ENCODE results near the gene DGCR6L. TPM values are rescaled to one million over a fixed set of nuclear protein-coding genes. Genes with fewer than 3 reads are reported as not detected.

The DGCR6L gene
- total RNA-seq (2022; extraction: Qiagen RNA extraction; ENCODE audit: low read depth) = 30.1 to 45.3 TPM (median 42.9 TPM) in 5 replicates

DNA sequence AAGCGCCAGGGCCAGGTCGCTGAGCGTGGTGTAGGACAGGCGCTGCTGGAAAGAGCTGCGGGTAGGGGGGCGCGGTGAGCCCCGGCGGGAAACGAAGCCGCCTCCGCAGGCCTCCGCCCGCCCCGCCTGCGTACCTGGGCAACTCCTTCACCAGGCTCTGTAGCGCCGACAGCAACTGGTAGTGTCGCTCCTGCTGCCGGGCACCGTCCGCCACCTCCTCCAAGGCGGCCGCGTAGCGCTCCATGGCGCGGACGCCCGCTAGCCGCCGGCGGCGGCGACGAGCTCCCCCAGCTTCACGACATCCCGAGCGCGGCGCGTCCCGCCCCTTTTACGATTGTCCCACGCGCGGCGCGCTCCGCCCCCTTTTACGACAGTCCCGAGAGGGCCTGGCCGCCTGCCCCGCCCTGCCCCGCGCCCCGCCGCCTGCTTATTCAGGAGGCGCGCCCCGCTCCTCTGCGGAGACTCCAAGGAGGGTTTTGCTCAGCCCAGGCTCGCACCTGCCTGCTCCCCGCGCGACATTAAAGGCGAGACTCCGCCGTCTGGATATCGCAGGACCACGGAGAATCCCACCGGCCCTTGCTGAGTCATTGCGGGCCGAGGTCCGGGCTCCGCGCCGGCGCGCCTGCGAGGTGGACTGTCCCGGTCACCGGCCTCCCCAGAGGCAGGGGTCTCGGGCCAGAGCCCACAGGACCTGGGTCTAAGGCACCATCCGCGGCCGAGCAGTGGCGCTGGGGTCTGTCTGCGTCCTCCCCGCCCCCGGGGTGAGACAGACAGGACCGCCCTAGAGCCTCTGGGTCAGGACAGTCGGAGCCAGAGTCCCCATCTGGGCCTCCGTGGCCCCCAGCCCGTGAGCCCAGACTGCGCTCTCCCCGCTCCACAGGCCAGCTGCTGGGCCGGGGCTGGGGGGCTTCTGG is at the start of gene DGCR6L:
DGCR6L (minus strand) TSS at position 316 of the 914 bp plus-strand sequence; CDS start at position 244, 72 bp downstream.

DNA sequence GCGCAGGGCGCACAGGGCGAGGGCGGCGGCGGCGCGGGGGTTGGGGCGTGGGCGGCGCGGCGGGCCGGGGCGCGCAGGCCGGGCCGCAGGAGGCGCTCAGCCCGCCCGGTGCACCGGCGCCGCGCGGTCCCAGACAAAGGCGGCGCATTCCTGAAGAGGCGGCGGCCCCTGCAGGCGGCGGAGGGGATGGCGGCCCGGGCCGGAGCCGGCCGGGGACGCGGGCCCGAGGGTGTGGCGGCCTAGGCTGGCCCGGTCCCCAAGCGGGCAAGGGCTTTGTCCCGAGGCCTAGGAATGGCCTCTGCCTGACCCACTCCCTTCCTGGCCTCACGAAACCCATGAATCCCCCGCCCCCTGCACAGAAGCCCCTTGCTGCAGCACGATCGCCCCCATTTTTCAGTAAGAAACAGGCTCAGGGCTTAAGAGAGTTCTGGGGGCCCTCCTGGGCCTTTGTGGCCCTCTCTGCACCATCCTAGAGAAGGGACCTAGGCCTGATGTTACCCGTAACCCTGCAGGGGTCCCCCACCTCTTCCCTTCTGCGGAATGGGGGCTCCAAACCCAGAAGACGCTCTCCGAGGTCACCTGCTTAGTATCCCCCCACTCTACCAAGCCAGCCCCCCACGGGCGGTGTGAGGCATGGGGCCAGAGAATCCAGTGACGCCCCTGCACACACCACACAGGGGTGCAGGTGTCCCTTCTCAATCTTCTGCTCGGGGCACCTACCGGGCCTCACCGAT is 51.4 kb downstream of the DGCR6L start, which contains the start of gene RTN4R:
RTN4R (minus strand) TSS at position 40 of the 734 bp plus-strand sequence. CDS start 226 bp downstream, outside the sequence.

Other genes starting within 250 kb of the DGCR6L start
- gene DGCR8, start 239.8 kb downstream of the DGCR6L start, total RNA-seq (2022; extraction: Qiagen RNA extraction; ENCODE audit: low read depth) = 19.8 to 23.0 TPM (median 21.0 TPM) in 5 replicates
- gene RANBP1, start 204.0 kb downstream of the DGCR6L start, total RNA-seq (2022; extraction: Qiagen RNA extraction; ENCODE audit: low read depth) = 258 to 295 TPM (median 291 TPM) in 5 replicates
- gene TRMT2A, start 202.8 kb downstream of the DGCR6L start, total RNA-seq (2022; extraction: Qiagen RNA extraction; ENCODE audit: low read depth) = 19.5 to 28.3 TPM (median 27.0 TPM) in 5 replicates
- gene ZDHHC8, start 188.3 kb downstream of the DGCR6L start, total RNA-seq (2022; extraction: Qiagen RNA extraction; ENCODE audit: low read depth) = 22.5 to 34.0 TPM (median 26.4 TPM) in 5 replicates
- not detected in 5 replicates for gene CCDC188, start 169.0 kb downstream of the DGCR6L start, total RNA-seq (2022; extraction: Qiagen RNA extraction; ENCODE audit: low read depth)
- 6.1 to 10.9 TPM (median 8.8 TPM) in 5 replicates for gene RTN4R, start 51.7 kb downstream of the DGCR6L start, total RNA-seq (2022; extraction: Qiagen RNA extraction; ENCODE audit: low read depth)
- 5.8 to 7.8 TPM (median 5.9 TPM) in 5 replicates for gene ZNF74, start 74.1 kb upstream of the DGCR6L start, total RNA-seq (2022; extraction: Qiagen RNA extraction; ENCODE audit: low read depth)
- 0.64 to 1.1 TPM (median 0.89 TPM) in 5 replicates for gene SCARF2, start 117.8 kb upstream of the DGCR6L start, total RNA-seq (2022; extraction: Qiagen RNA extraction; ENCODE audit: low read depth)
- 6.3 to 10.1 TPM (median 9.3 TPM) in 5 replicates for gene KLHL22, start 175.7 kb upstream of the DGCR6L start, total RNA-seq (2022; extraction: Qiagen RNA extraction; ENCODE audit: low read depth)
- gene MED15, start 187.6 kb upstream of the DGCR6L start, total RNA-seq (2022; extraction: Qiagen RNA extraction; ENCODE audit: low read depth) = 45.7 to 54.7 TPM (median 46.2 TPM) in 5 replicates